Small intestine (tissue), 7 donors: ENCODE measurements around the gene NGEF. TPM values are rescaled to one million over a fixed set of nuclear protein-coding genes. Genes with fewer than 3 reads are reported as not detected.

Experiments
- DNase-seq, 2 donors: peaks; one replicate each; pipeline versions ENCODE4 v3.0.0 to v3.0.0-alpha.2; 2013
- FAIRE-seq: peaks from 2 replicates; lab custom pipeline; 2012; peaks lifted over from hg19 to GRCh38; lab: Jason Lieb, UNC
- H3K27ac ChIP-seq, 3 donors: one replicate each; pipeline ENCODE4 v1.5.1; 2013; ENCODE audit warnings: low read length in 2 of 3, mild to moderate bottlenecking in 2 of 3, control low read depth in 1 of 3, inconsistent platforms in 1 of 3, low read depth in 1 of 3, moderate library complexity in 1 of 3
- H3K27me3 ChIP-seq, 3 donors: one replicate each; pipeline ENCODE4 v1.6.1; 2013; ENCODE audit warnings: low read length in 3 of 3, inconsistent platforms in 1 of 3; ENCODE audit not compliant: control insufficient read depth in 3 of 3, insufficient read depth in 3 of 3
- H3K36me3 ChIP-seq, 3 donors: one replicate each; pipeline ENCODE4 v1.6.1; 2013; ENCODE audit warnings: low read length in 3 of 3, inconsistent platforms in 1 of 3, low read depth in 1 of 3, mild to moderate bottlenecking in 1 of 3, moderate library complexity in 1 of 3; ENCODE audit not compliant: control insufficient read depth in 3 of 3, insufficient read depth in 2 of 3
- H3K4me1 ChIP-seq, 3 donors: one replicate each; pipeline ENCODE4 v1.6.1; 2013; ENCODE audit warnings: low read length in 2 of 3, inconsistent platforms in 1 of 3, low read depth in 1 of 3, mild to moderate bottlenecking in 1 of 3, moderate library complexity in 1 of 3; ENCODE audit not compliant: control insufficient read depth in 3 of 3, insufficient read depth in 2 of 3
- H3K4me3 ChIP-seq, 3 donors: one replicate each; pipeline ENCODE4 v1.5.1; 2013; ENCODE audit warnings: low read length in 3 of 3, control low read depth in 1 of 3, inconsistent platforms in 1 of 3, low read depth in 1 of 3, mild to moderate bottlenecking in 1 of 3, moderate library complexity in 1 of 3
- H3K9me3 ChIP-seq, 2 donors: one replicate each; pipeline ENCODE4 v1.6.1; 2013; ENCODE audit warnings: low read depth in 1 of 2, low read length in 1 of 2; ENCODE audit not compliant: control insufficient read depth in 2 of 2, insufficient read depth in 1 of 2
- WGBS, 3 donors: extraction: QIAGEN DNeasy Blood & Tissue Kit; methylation state at CpG; one replicate each; pipeline ENCODE4 v1.1.7; 2013; 5-methylcytosine and 5-hydroxymethylcytosine counted together
- polyA plus RNA-seq, 4 donors: library from polyadenylated mRNA; stranded (reverse) in 3 of 4; unstranded in 1 of 4; fragments of 200-250 nt in 3 of 4; fragments of 120-200 nt in 1 of 4; gene quantifications; one replicate each; pipeline versions ENCODE4 v1.2.1 to v1.2.3, GENCODE V29; 2013
- donor health status: healthy with polysubstance abuse.
- donor health status: control.
- donor health status: control.
- donor health status: Bipolar disorder and iron deficiency.
- donor health status: healthy.

The NGEF gene
- polyA plus RNA-seq, 4 donors: 10.2 to 73.4 (median 31.4) TPM

GRCh38 chr2:233039846-233040530, 26.9 kb upstream of the NGEF start:
- whole genome bisulfite sequencing, 3 donors: 88 to 90% (median 90%) methylated on average over 10 of the region's 10 CpGs
- Histone ChIP-seq H3K4me1 (no peaks in the 10 kb centered on the region), H3K36me3 (no peaks in the 10 kb centered on the region), H3K27me3 (no peaks in the 10 kb centered on the region), H3K4me3 (no peak overlapping the region), H3K9me3 (no peaks in the 10 kb centered on the region), H3K27ac (no peak overlapping the region)
- no peak for DNase-seq
- FAIRE-seq: no peak

GRCh38 chr2:233039212-233039845, 26.3 kb upstream of the NGEF start:
- FAIRE-seq: no peak
- Histone ChIP-seq H3K27me3 (no peaks in the 10 kb centered on the region), H3K4me3 (no peak overlapping the region), H3K4me1 (no peaks in the 10 kb centered on the region), H3K36me3 (no peaks in the 10 kb centered on the region), H3K27ac (no peak overlapping the region), H3K9me3 (no peaks in the 10 kb centered on the region)
- DNase-seq: no peak
- WGBS, 3 donors: 82 to 84% (median 83%) methylated on average over 8 of the region's 8 CpGs

GRCh38 chr2:233037078-233037477, 24.0 kb upstream of the NGEF start:
- no peak for FAIRE-seq

GRCh38 chr2:233036162-233036838, 23.2 kb upstream of the NGEF start:
- no peak for FAIRE-seq
- no peak overlapping the region for H3K4me3 ChIP-seq
- H3K4me1 ChIP-seq: no peaks in the 10 kb centered on the region
- H3K27ac ChIP-seq: no peak overlapping the region
- no peaks in the 10 kb centered on the region for H3K27me3 ChIP-seq
- H3K36me3 ChIP-seq: no peaks in the 10 kb centered on the region
- WGBS, 3 donors: 90 to 93% (median 90%) methylated on average over 12 of the region's 12 CpGs
- no peaks in the 10 kb centered on the region for H3K9me3 ChIP-seq
- DNase-seq: no peak

More at GRCh38 chr2:233037078-233037477, 24.0 kb upstream of the NGEF start:
- no peaks in the 10 kb centered on the region for H3K27me3 ChIP-seq
- no peaks in the 10 kb centered on the region for H3K4me1 ChIP-seq
- 76 to 93% (median 91%) methylated on average over 2 of the region's 2 CpGs for WGBS, 3 donors
- H3K9me3 ChIP-seq: no peaks in the 10 kb centered on the region
- H3K27ac ChIP-seq: no peak overlapping the region
- no peak overlapping the region for H3K4me3 ChIP-seq
- no peaks in the 10 kb centered on the region for H3K36me3 ChIP-seq
- no peak for DNase-seq

GRCh38 chr2:233035426-233036161, 22.5 kb upstream of the NGEF start:
- no peaks in the 10 kb centered on the region for H3K4me1 ChIP-seq
- WGBS, 3 donors: 92 to 96% (median 94%) methylated on average over 23 of the region's 23 CpGs
- H3K4me3 ChIP-seq: no peak overlapping the region
- H3K9me3 ChIP-seq: no peaks in the 10 kb centered on the region
- no peak overlapping the region for H3K27ac ChIP-seq
- FAIRE-seq (no peak), DNase-seq (no peak)
- H3K27me3 ChIP-seq: no peaks in the 10 kb centered on the region
- H3K36me3 ChIP-seq: no peaks in the 10 kb centered on the region

GRCh38 chr2:233034091-233034882, 21.2 kb upstream of the NGEF start:
- no peak for FAIRE-seq

GRCh38 chr2:233033672-233034071, 20.6 kb upstream of the NGEF start:
- 44 to 65% (median 47%) methylated on average over 9 of the region's 9 CpGs for WGBS, 3 donors
- Histone ChIP-seq H3K27me3 (no peaks in the 10 kb centered on the region), H3K4me1 (no peaks in the 10 kb centered on the region), H3K36me3 (no peaks in the 10 kb centered on the region), H3K4me3 (no peak overlapping the region), H3K27ac (no peak overlapping the region), H3K9me3 (no peaks in the 10 kb centered on the region)
- DNase-seq: no peak
- FAIRE-seq: no peak

More at GRCh38 chr2:233034091-233034882, 21.2 kb upstream of the NGEF start:
- Histone ChIP-seq H3K36me3 (no peaks in the 10 kb centered on the region), H3K4me3 (no peak overlapping the region), H3K27me3 (no peaks in the 10 kb centered on the region), H3K27ac (no peak overlapping the region), H3K4me1 (no peaks in the 10 kb centered on the region), H3K9me3 (no peaks in the 10 kb centered on the region)
- DNase-seq: no peak
- 92 to 96% (median 94%) methylated on average over 34 to 37 of the region's 37 CpGs for WGBS, 3 donors
